ENCODE data around the gene KRT86.
"Not testable (repeated sequence)": the region's sequence is repeated elsewhere in the genome, so short reads cannot be mapped to it uniquely, and the experiment has no call there.

The KRT86 gene

GRCh38 chr12:52277486-52278245 is 3.2 kb downstream of the KRT86 start:
- no peak overlapping the region for H3K4me3 Mint-ChIP-seq
- no peak for ATAC-seq (replicated peaks; ENCODE audit: extremely low read depth, poor library complexity, severe bottlenecking)

GRCh38 chr12:52278575-52279421 is 4.4 kb downstream of the KRT86 start:
- Mint-ChIP-seq H3K27ac (ENCODE audit: low read depth) (no peak overlapping the region), H3K36me3 (ENCODE audit: insufficient read depth) (peaks cover 2% of the 10 kb centered on the region), H3K4me3 (no peak overlapping the region), H3K4me1 (peaks cover 6% of the 10 kb centered on the region), H3K27me3 (peaks cover 71% of the 10 kb centered on the region), H3K9me3 (no peaks in the 10 kb centered on the region)
- DNase-seq (ENCODE audit: low spot score in 2 of 2): peak; percentile 44 to 63
- peak; percentile 70 for ATAC-seq (replicated peaks; ENCODE audit: extremely low read depth, poor library complexity, severe bottlenecking)

More at GRCh38 chr12:52277486-52278245, 3.2 kb downstream of the KRT86 start:
- H3K9me3 Mint-ChIP-seq: no peaks in the 10 kb centered on the region
- peaks cover 6% of the 10 kb centered on the region for H3K4me1 Mint-ChIP-seq
- peaks cover 2% of the 10 kb centered on the region for H3K36me3 Mint-ChIP-seq (ENCODE audit: insufficient read depth)
- H3K27me3 Mint-ChIP-seq: peaks cover 66% of the 10 kb centered on the region
- DNase-seq (ENCODE audit: low spot score in 2 of 2): no peak
- H3K27ac Mint-ChIP-seq (ENCODE audit: low read depth): no peak overlapping the region

- Mint-ChIP-seq H3K9me3 (no peaks in the 10 kb centered on the region), H3K27me3 (peaks cover 64% of the 10 kb centered on the region), H3K36me3 (ENCODE audit: insufficient read depth) (peaks cover 2% of the 10 kb centered on the region), H3K27ac (ENCODE audit: low read depth) (no peak overlapping the region), H3K4me1 (peaks cover 6% of the 10 kb centered on the region), H3K4me3 (no peak overlapping the region)
- no peak for ATAC-seq (replicated peaks; ENCODE audit: extremely low read depth, poor library complexity, severe bottlenecking)
- no peak for DNase-seq (ENCODE audit: low spot score in 2 of 2)
Observed at GRCh38 chr12:52279422-52280318, 5.2 kb downstream of the KRT86 start.

GRCh38 chr12:52280319-52280795 is 5.9 kb downstream of the KRT86 start:
- H3K27me3 Mint-ChIP-seq: peaks cover 58% of the 10 kb centered on the region
- ATAC-seq (replicated peaks; ENCODE audit: extremely low read depth, poor library complexity, severe bottlenecking): no peak
- H3K4me3 Mint-ChIP-seq: no peak overlapping the region
- no peak for DNase-seq (ENCODE audit: low spot score in 2 of 2)
- H3K27ac Mint-ChIP-seq (ENCODE audit: low read depth): no peak overlapping the region
- no peaks in the 10 kb centered on the region for H3K9me3 Mint-ChIP-seq
- H3K36me3 Mint-ChIP-seq (ENCODE audit: insufficient read depth): peaks cover 2% of the 10 kb centered on the region
- peaks cover 6% of the 10 kb centered on the region for H3K4me1 Mint-ChIP-seq

GRCh38 chr12:52280796-52281560 is 6.5 kb downstream of the KRT86 start:
- Mint-ChIP-seq H3K4me3 (no peak overlapping the region), H3K4me1 (peaks cover 6% of the 10 kb centered on the region), H3K27me3 (peaks cover 53% of the 10 kb centered on the region), H3K9me3 (no peaks in the 10 kb centered on the region), H3K36me3 (ENCODE audit: insufficient read depth) (peaks cover 2% of the 10 kb centered on the region), H3K27ac (ENCODE audit: low read depth) (no peak overlapping the region)
- no peak for DNase-seq (ENCODE audit: low spot score in 2 of 2)
- no peak for ATAC-seq (replicated peaks; ENCODE audit: extremely low read depth, poor library complexity, severe bottlenecking)

- Mint-ChIP-seq H3K27ac (ENCODE audit: low read depth) (no peak overlapping the region), H3K9me3 (no peaks in the 10 kb centered on the region), H3K27me3 (peaks cover 16% of the 10 kb centered on the region), H3K4me1 (peaks cover 15% of the 10 kb centered on the region), H3K36me3 (ENCODE audit: insufficient read depth) (peaks cover 2% of the 10 kb centered on the region), H3K4me3 (no peak overlapping the region)
- ATAC-seq (replicated peaks; ENCODE audit: extremely low read depth, poor library complexity, severe bottlenecking): no peak
- DNase-seq (ENCODE audit: low spot score in 2 of 2): no peak
Observed at GRCh38 chr12:52284562-52285171, 10.2 kb downstream of the KRT86 start.

- H3K36me3 Mint-ChIP-seq (ENCODE audit: insufficient read depth): peaks cover 2% of the 10 kb centered on the region
- H3K4me3 Mint-ChIP-seq: no peak overlapping the region
- H3K27ac Mint-ChIP-seq (ENCODE audit: low read depth): no peak overlapping the region
- H3K27me3 Mint-ChIP-seq: peaks cover 10% of the 10 kb centered on the region
- no peaks in the 10 kb centered on the region for H3K9me3 Mint-ChIP-seq
- no peak for ATAC-seq (replicated peaks; ENCODE audit: extremely low read depth, poor library complexity, severe bottlenecking)
- DNase-seq (ENCODE audit: low spot score in 2 of 2): no peak
- peaks cover 15% of the 10 kb centered on the region for H3K4me1 Mint-ChIP-seq
Observed at GRCh38 chr12:52285172-52285745, 10.8 kb downstream of the KRT86 start.

- DNase-seq (ENCODE audit: low spot score in 2 of 2) (no peak), ATAC-seq (replicated peaks; ENCODE audit: extremely low read depth, poor library complexity, severe bottlenecking) (no peak)
- Mint-ChIP-seq H3K4me1 (peaks cover 15% of the 10 kb centered on the region), H3K27ac (ENCODE audit: low read depth) (no peak overlapping the region), H3K9me3 (no peaks in the 10 kb centered on the region), H3K27me3 (peaks cover 9% of the 10 kb centered on the region), H3K4me3 (no peak overlapping the region), H3K36me3 (ENCODE audit: insufficient read depth) (peaks cover 2% of the 10 kb centered on the region)
Observed at GRCh38 chr12:52285851-52286530, 11.5 kb downstream of the KRT86 start.

- ATAC-seq (replicated peaks; ENCODE audit: extremely low read depth, poor library complexity, severe bottlenecking); H3K27ac Mint-ChIP-seq (ENCODE audit: low read depth); H3K4me3 Mint-ChIP-seq; H3K9me3 Mint-ChIP-seq; DNase-seq (ENCODE audit: low spot score in 2 of 2); H3K36me3 Mint-ChIP-seq (ENCODE audit: insufficient read depth): not testable (repeated sequence)
- peaks cover 15% of the 10 kb centered on the region for H3K4me1 Mint-ChIP-seq
- H3K27me3 Mint-ChIP-seq: peaks cover 18% of the 10 kb centered on the region
Observed at GRCh38 chr12:52286857-52287785, 12.7 kb downstream of the KRT86 start.
